H9 (cell line): ENCODE measurements around the gene CDH1. TPM values are rescaled to one million over a fixed set of nuclear protein-coding genes. Genes with fewer than 3 reads are reported as not detected.

Source experiments
- DNase-seq: peaks from one replicate; pipeline ENCODE4 v3.0.0-alpha.2; 2017
- H2AFZ ChIP-seq: one replicate; pipeline ENCODE4 v1.6.1; 2013; ENCODE audit warnings: mild to moderate bottlenecking, low read length, control low read depth, moderate library complexity
- H2AK5ac ChIP-seq: 2 replicates; pipeline ENCODE4 v1.6.1; 2013; ENCODE audit warnings: low read length, control low read depth, mixed read lengths; ENCODE audit not compliant: insufficient read length
- H2BK120ac ChIP-seq: one replicate; pipeline ENCODE4 v1.6.1; 2013; ENCODE audit warnings: low read depth, mild to moderate bottlenecking, low read length, control low read depth, inconsistent platforms; ENCODE audit not compliant: poor library complexity, severe bottlenecking
- H2BK12ac ChIP-seq: 2 replicates; pipeline ENCODE4 v1.6.1; 2013; ENCODE audit warnings: low read length, control low read depth, mixed read lengths, low read depth; ENCODE audit not compliant: insufficient read length
- H2BK15ac ChIP-seq: 2 replicates; pipeline ENCODE4 v1.6.1; 2013; ENCODE audit warnings: low read depth, low read length, control low read depth
- H2BK20ac ChIP-seq: one replicate; pipeline ENCODE4 v1.6.1; 2013; ENCODE audit warnings: low read depth, mild to moderate bottlenecking, low read length, control low read depth, inconsistent platforms; ENCODE audit not compliant: poor library complexity, severe bottlenecking
- H2BK5ac ChIP-seq: 2 replicates; pipeline ENCODE4 v1.6.1; 2013; ENCODE audit warnings: low read length, control low read depth, mixed read lengths; ENCODE audit not compliant: insufficient read length
- H3K14ac ChIP-seq: 2 replicates; pipeline ENCODE4 v1.6.1; 2013; ENCODE audit warnings: low read length, control low read depth; ENCODE audit not compliant: insufficient read depth
- H3K18ac ChIP-seq: 2 replicates; pipeline ENCODE4 v1.6.1; 2013; ENCODE audit warnings: low read depth, mild to moderate bottlenecking, mixed read lengths, low read length, control low read depth; ENCODE audit not compliant: insufficient read length
- H3K23ac ChIP-seq: 2 replicates; pipeline ENCODE4 v1.6.1; 2013; ENCODE audit warnings: low read length, control low read depth, mixed read lengths, low read depth; ENCODE audit not compliant: insufficient read length
- H3K23me2 ChIP-seq: 2 replicates; pipeline ENCODE4 v1.6.1; 2013; ENCODE audit warnings: low read depth, mild to moderate bottlenecking, mixed read lengths, low read length, control low read depth; ENCODE audit not compliant: insufficient read length, poor library complexity, severe bottlenecking
- H3K27ac ChIP-seq: 2 replicates; pipeline ENCODE4 v1.5.1; 2013; ENCODE audit warnings: low read length, control low read depth, mixed read lengths, low read depth; ENCODE audit not compliant: insufficient read length
- H3K27me3 ChIP-seq: 2 replicates; pipeline ENCODE4 v1.6.1; 2013; ENCODE audit warnings: low read length, control low read depth, inconsistent platforms; ENCODE audit not compliant: insufficient read depth
- H3K4ac ChIP-seq: 2 replicates; pipeline ENCODE4 v1.6.1; 2013; ENCODE audit warnings: low read depth, mild to moderate bottlenecking, control low read depth, inconsistent platforms, low read length, moderate library complexity
- H3K4me1 ChIP-seq: 2 replicates; pipeline ENCODE4 v1.6.1; 2013; ENCODE audit warnings: low read length, control low read depth, inconsistent platforms; ENCODE audit not compliant: insufficient read depth
- H3K4me2 ChIP-seq: 2 replicates; pipeline ENCODE4 v1.6.1; 2013; ENCODE audit warnings: low read length, control low read depth, mixed read lengths; ENCODE audit not compliant: insufficient read length, insufficient read depth
- H3K56ac ChIP-seq: 2 replicates; pipeline ENCODE4 v1.6.1; 2013; ENCODE audit warnings: low read depth, mild to moderate bottlenecking, mixed read lengths, low read length, control low read depth; ENCODE audit not compliant: insufficient read length
- H3K79me1 ChIP-seq: 2 replicates; pipeline ENCODE4 v1.6.1; 2013; ENCODE audit warnings: low read depth, mild to moderate bottlenecking, moderate library complexity, low read length, control low read depth, inconsistent platforms; ENCODE audit not compliant: insufficient read depth, poor library complexity, severe bottlenecking
- H3K79me2 ChIP-seq: 2 replicates; pipeline ENCODE4 v1.6.1; 2013; ENCODE audit warnings: low read length, control low read depth, inconsistent platforms; ENCODE audit not compliant: insufficient read depth
- H3K9ac ChIP-seq: 2 replicates; pipeline ENCODE4 v1.6.1; 2013; ENCODE audit warnings: low read length, control low read depth, mixed read lengths; ENCODE audit not compliant: insufficient read length; ENCODE audit errors: extremely low read depth
- H3K9me3 ChIP-seq: one replicate; pipeline ENCODE4 v1.6.1; 2013; ENCODE audit warnings: low read depth, low read length, inconsistent platforms; ENCODE audit not compliant: control insufficient read depth
- H3T11ph ChIP-seq: one replicate; pipeline ENCODE4 v1.6.1; 2013; ENCODE audit warnings: mild to moderate bottlenecking, low read length, control low read depth, inconsistent platforms
- H4K20me1 ChIP-seq: one replicate; pipeline ENCODE4 v1.6.1; 2013; ENCODE audit not compliant: control insufficient read depth, insufficient read length, insufficient read depth
- H4K5ac ChIP-seq: 2 replicates; pipeline ENCODE4 v1.6.1; 2013; ENCODE audit warnings: low read depth, mild to moderate bottlenecking, mixed read lengths, low read length, control low read depth; ENCODE audit not compliant: insufficient read length
- H4K8ac ChIP-seq: replicated peaks from 2 replicates; pipeline ENCODE4 v1.6.1; 2013; ENCODE audit warnings: low read length, control low read depth, mixed read lengths, low read depth; ENCODE audit not compliant: insufficient read length
- H4K91ac ChIP-seq: 2 replicates; pipeline ENCODE4 v1.6.1; 2013; ENCODE audit warnings: low read depth, mild to moderate bottlenecking, moderate library complexity, mixed read lengths, low read length, control low read depth; ENCODE audit not compliant: insufficient read length
- H3K27ac Mint-ChIP-seq, 3 experiments: 2 replicates in 2 of 3; 3 replicates in 1 of 3; pipeline ENCODE4 v1.8.0; 2020 to 2021; ENCODE audit warnings: mixed read lengths in 3 of 3, mild to moderate bottlenecking in 1 of 3, moderate library complexity in 1 of 3
- H3K27me3 Mint-ChIP-seq: 2 replicates; pipeline ENCODE4 v1.8.0; 2021; ENCODE audit warnings: low read depth, mild to moderate bottlenecking, moderate library complexity, mixed read lengths
- H3K36me3 Mint-ChIP-seq, 3 experiments: 2 replicates in 2 of 3; 3 replicates in 1 of 3; pipeline ENCODE4 v1.8.0; 2020 to 2021; ENCODE audit warnings: low read depth in 3 of 3, mixed read lengths in 3 of 3; ENCODE audit not compliant: insufficient read depth in 1 of 3
- H3K4me1 Mint-ChIP-seq, 2 experiments: 2 replicates each; pipeline ENCODE4 v1.8.0; 2020; ENCODE audit warnings: mixed read lengths in 2 of 2
- H3K4me3 Mint-ChIP-seq, 2 experiments: 2 replicates in 1 of 2; 3 replicates in 1 of 2; pipeline ENCODE4 v1.8.0; 2020 to 2021; ENCODE audit warnings: mild to moderate bottlenecking in 2 of 2, mixed read lengths in 2 of 2, moderate library complexity in 1 of 2
- H3K9me3 Mint-ChIP-seq, 2 experiments: 2 replicates in 1 of 2; 3 replicates in 1 of 2; pipeline ENCODE4 v1.8.0; 2020; ENCODE audit warnings: mild to moderate bottlenecking in 2 of 2, mixed read lengths in 2 of 2, moderate library complexity in 1 of 2
- CTCF ChIP-seq: fragments of 200-600 bp; sonication (generic); conservative IDR thresholded peaks from 3 replicates; pipeline ENCODE4 v1.8.0; 2021; ENCODE audit warnings: antibody characterized with exemption, mild to moderate bottlenecking
- WGBS: extraction: QIAGEN DNeasy Blood & Tissue Kit; methylation state at CpG from one replicate; pipeline ENCODE4 v1.1.7; 2013; ENCODE audit warnings: missing lambda C conversion rate, low lambda C conversion rate, mixed read lengths; ENCODE audit not compliant: insufficient read length; ENCODE audit errors: extremely low coverage; 5-methylcytosine and 5-hydroxymethylcytosine counted together
- total RNA-seq: library from RNA; stranded (reverse); gene quantifications from 2 replicates; pipeline ENCODE4 v1.2.1, GENCODE V29; 2021

Gene CDH1
- total RNA-seq, 1 experiment from 2014 or later: 237 TPM

GRCh38 chr16:68743664-68744063, 6.6 kb downstream of the CDH1 start:
- H3K27me3 Mint-ChIP-seq: no peaks in the 10 kb centered on the region; the same call in 1 of the 2 replicates
- H3K4ac ChIP-seq: no peak overlapping the region
- H3K14ac ChIP-seq: no peak overlapping the region
- no peak overlapping the region for H3K56ac ChIP-seq
- H3T11ph ChIP-seq: no peak overlapping the region
- no peak overlapping the region for H2BK20ac ChIP-seq
- H3K27me3 ChIP-seq: no peaks in the 10 kb centered on the region
- H3K4me3 Mint-ChIP-seq: no peak overlapping the region
- peaks cover 9 to 38% (median 32%) of the 10 kb centered on the region in 3 experiments; a peak in 6 of 7 replicates for H3K36me3 Mint-ChIP-seq
- peaks cover 13% of the 10 kb centered on the region; the same call in 1 of the 2 replicates for H3K4me1 ChIP-seq
- peaks cover 10% of the 10 kb centered on the region; the same call in 1 of the 2 replicates for H3K79me2 ChIP-seq
- no peak overlapping the region for H4K5ac ChIP-seq
- no peak overlapping the region for H2BK12ac ChIP-seq
- H3K79me1 ChIP-seq: no peaks in the 10 kb centered on the region
- H3K4me2 ChIP-seq: no peak overlapping the region
- H2AFZ ChIP-seq: no peak overlapping the region
- no peak overlapping the region for H3K9ac ChIP-seq
- no peak overlapping the region for H2AK5ac ChIP-seq
- H3K4me1 Mint-ChIP-seq: peaks cover 67 to 75% of the 10 kb centered on the region in 2 experiments
- no peak overlapping the region for H2BK5ac ChIP-seq
- no peak overlapping the region for H4K91ac ChIP-seq
- no peak overlapping the region for H2BK120ac ChIP-seq
- no peaks in the 10 kb centered on the region; a peak in 1 of 5 replicates for H3K9me3 Mint-ChIP-seq
- no CpG with 5 or more reads among the region's 4 CpGs for WGBS
- no peak for TF ChIP-seq CTCF
- no peak overlapping the region for H3K18ac ChIP-seq
- H4K20me1 ChIP-seq: no peaks in the 10 kb centered on the region
- no peak overlapping the region for H2BK15ac ChIP-seq
- DNase-seq: no peak
- H3K23ac ChIP-seq: no peak overlapping the region
- no peak overlapping the region for H3K27ac ChIP-seq
- peaks cover 4% of the 10 kb centered on the region for H3K23me2 ChIP-seq
- H3K27ac Mint-ChIP-seq: peak overlapping the region in 1 of 3 experiments; percentile 25; a peak in 1 of 7 replicates
- no peaks in the 10 kb centered on the region for H3K9me3 ChIP-seq
- H4K8ac ChIP-seq: no peak overlapping the region
